GM19468 (cell line): ENCODE results near the gene SMIM43.

Experiments
- ATAC-seq: cut with Tn5 transposase; IDR thresholded peaks from one replicate; pipeline ENCODE4 v1.9.1; 2021; ENCODE audit warnings: mild to moderate bottlenecking, moderate library complexity, moderate number of reproducible peaks; ENCODE audit not compliant: unreplicated experiment; ENCODE audit errors: extremely low read depth

SMIM43 gene

GRCh38 chr4:121764702-121765367 is at the start of gene SMIM43:
SMIM43 (minus strand) TSS chr4:121765164; CDS start chr4:121765105, 59 bp downstream.
- ATAC-seq: no peak

GRCh38 chr4:121814756-121815155 is 49.8 kb upstream of the SMIM43 start:
- no peak for ATAC-seq

- ATAC-seq: no peak
Observed at GRCh38 chr4:121811122-121811521, 46.2 kb upstream of the SMIM43 start.

GRCh38 chr4:121806411-121806810 is 41.4 kb upstream of the SMIM43 start:
- ATAC-seq: no peak

- no peak for ATAC-seq
Observed at GRCh38 chr4:121801715-121802075, 36.7 kb upstream of the SMIM43 start.

GRCh38 chr4:121800961-121801714 is 36.2 kb upstream of the SMIM43 start, which contains the start of gene EXOSC9:
EXOSC9 (plus strand) TSS chr4:121801323; CDS start chr4:121801425, 102 bp downstream.
- peak; percentile 53 for ATAC-seq

- no peak for ATAC-seq
Observed at GRCh38 chr4:121800638-121800960, 35.6 kb upstream of the SMIM43 start.

GRCh38 chr4:121799867-121800501 is 35.0 kb upstream of the SMIM43 start:
- ATAC-seq: no peak

GRCh38 chr4:121799208-121799823 is 34.4 kb upstream of the SMIM43 start:
- ATAC-seq: no peak

- ATAC-seq: no peak
Observed at GRCh38 chr4:121796283-121796682, 31.3 kb upstream of the SMIM43 start.

GRCh38 chr4:121794505-121795188 is 29.7 kb upstream of the SMIM43 start:
- ATAC-seq: no peak

- no peak for ATAC-seq
Observed at GRCh38 chr4:121792966-121793365, 28.0 kb upstream of the SMIM43 start.

GRCh38 chr4:121791481-121791880 is 26.5 kb upstream of the SMIM43 start:
- no peak for ATAC-seq

- no peak for ATAC-seq
Observed at GRCh38 chr4:121790976-121791375, 26.0 kb upstream of the SMIM43 start.

- ATAC-seq: no peak
Observed at GRCh38 chr4:121789960-121790829, 25.2 kb upstream of the SMIM43 start.

- no peak for ATAC-seq
Observed at GRCh38 chr4:121789455-121789854, 24.5 kb upstream of the SMIM43 start.

- ATAC-seq: peak; percentile 64
Observed at GRCh38 chr4:121788896-121789295, 23.9 kb upstream of the SMIM43 start.

- ATAC-seq: no peak
Observed at GRCh38 chr4:121786221-121786620, 21.3 kb upstream of the SMIM43 start.

- no peak for ATAC-seq
Observed at GRCh38 chr4:121785479-121785878, 20.5 kb upstream of the SMIM43 start.
